ENCODE data around the gene DDX43. TPM values are rescaled to one million over a fixed set of nuclear protein-coding genes. Genes with fewer than 3 reads are reported as not detected.
"Not testable (repeated sequence)": the region's sequence is repeated elsewhere in the genome, so short reads cannot be mapped to it uniquely, and the experiment has no call there.

DDX43 gene
- total RNA-seq, 1 donor from 2014 or later = not detected

- no peak overlapping the region for H3K27ac Mint-ChIP-seq (ENCODE audit: unreplicated experiment)
- no peaks in the 10 kb centered on the region for H3K36me3 Mint-ChIP-seq (ENCODE audit: low read depth, unreplicated experiment)
- H3K4me3 Mint-ChIP-seq (ENCODE audit: unreplicated experiment) = no peak overlapping the region
- DNase-seq (ENCODE audit: low spot score) = no peak
- H3K4me1 Mint-ChIP-seq (ENCODE audit: unreplicated experiment) = no peaks in the 10 kb centered on the region
- no peaks in the 10 kb centered on the region for H3K9me3 Mint-ChIP-seq (ENCODE audit: unreplicated experiment)
- H3K27me3 Mint-ChIP-seq (ENCODE audit: unreplicated experiment) = peaks cover 4% of the 10 kb centered on the region
- TF ChIP-seq CTCF (IDR thresholded peaks at IDR 0.05; ENCODE audit: unreplicated experiment) = no peak
Observed at GRCh38 chr6:73372516-73372915, 22.1 kb upstream of the DDX43 start.

- no peaks in the 10 kb centered on the region for H3K9me3 Mint-ChIP-seq (ENCODE audit: unreplicated experiment)
- no peak overlapping the region for H3K4me3 Mint-ChIP-seq (ENCODE audit: unreplicated experiment)
- DNase-seq (ENCODE audit: low spot score) = no peak
- peaks cover 2% of the 10 kb centered on the region for H3K27me3 Mint-ChIP-seq (ENCODE audit: unreplicated experiment)
- H3K4me1 Mint-ChIP-seq (ENCODE audit: unreplicated experiment) = no peaks in the 10 kb centered on the region
- H3K27ac Mint-ChIP-seq (ENCODE audit: unreplicated experiment) = no peak overlapping the region
- TF ChIP-seq CTCF (IDR thresholded peaks at IDR 0.05; ENCODE audit: unreplicated experiment) = no peak
- no peaks in the 10 kb centered on the region for H3K36me3 Mint-ChIP-seq (ENCODE audit: low read depth, unreplicated experiment)
Observed at GRCh38 chr6:73375216-73375615, 19.4 kb upstream of the DDX43 start.

- no peak overlapping the region for H3K4me3 Mint-ChIP-seq (ENCODE audit: unreplicated experiment)
- peaks cover 2% of the 10 kb centered on the region for H3K27me3 Mint-ChIP-seq (ENCODE audit: unreplicated experiment)
- DNase-seq (ENCODE audit: low spot score) = no peak
- no peak overlapping the region for H3K27ac Mint-ChIP-seq (ENCODE audit: unreplicated experiment)
- H3K4me1 Mint-ChIP-seq (ENCODE audit: unreplicated experiment) = no peaks in the 10 kb centered on the region
- H3K36me3 Mint-ChIP-seq (ENCODE audit: low read depth, unreplicated experiment) = no peaks in the 10 kb centered on the region
- TF ChIP-seq CTCF (IDR thresholded peaks at IDR 0.05; ENCODE audit: unreplicated experiment) = no peak
- no peaks in the 10 kb centered on the region for H3K9me3 Mint-ChIP-seq (ENCODE audit: unreplicated experiment)
Observed at GRCh38 chr6:73377225-73377624, 17.4 kb upstream of the DDX43 start.

- H3K4me3 Mint-ChIP-seq (ENCODE audit: unreplicated experiment); H3K9me3 Mint-ChIP-seq (ENCODE audit: unreplicated experiment); H3K4me1 Mint-ChIP-seq (ENCODE audit: unreplicated experiment); H3K27me3 Mint-ChIP-seq (ENCODE audit: unreplicated experiment); DNase-seq (ENCODE audit: low spot score); H3K27ac Mint-ChIP-seq (ENCODE audit: unreplicated experiment); H3K36me3 Mint-ChIP-seq (ENCODE audit: low read depth, unreplicated experiment): not testable (repeated sequence)
Observed at GRCh38 chr6:73381531-73381930, 13.1 kb upstream of the DDX43 start.

- no peak overlapping the region for H3K4me3 Mint-ChIP-seq (ENCODE audit: unreplicated experiment)
- no peaks in the 10 kb centered on the region for H3K27me3 Mint-ChIP-seq (ENCODE audit: unreplicated experiment)
- TF ChIP-seq CTCF (IDR thresholded peaks at IDR 0.05; ENCODE audit: unreplicated experiment) = no peak
- H3K36me3 Mint-ChIP-seq (ENCODE audit: low read depth, unreplicated experiment) = no peaks in the 10 kb centered on the region
- DNase-seq (ENCODE audit: low spot score) = no peak
- no peak overlapping the region for H3K27ac Mint-ChIP-seq (ENCODE audit: unreplicated experiment)
- no peaks in the 10 kb centered on the region for H3K4me1 Mint-ChIP-seq (ENCODE audit: unreplicated experiment)
- no peaks in the 10 kb centered on the region for H3K9me3 Mint-ChIP-seq (ENCODE audit: unreplicated experiment)
Observed at GRCh38 chr6:73382462-73383113, 12.0 kb upstream of the DDX43 start.
